A549 (cell line): ENCODE measurements around the gene PRDM15. TPM values are rescaled to one million over a fixed set of nuclear protein-coding genes. Genes with fewer than 3 reads are reported as not detected.

Source experiments
- ATAC-seq, 2 experiments: fragments of 200-7000 bp in 1 of 2; fragments of >200 bp in 1 of 2; cut with Nextera tagmentation in 1 of 2; cut with Tn5 transposase in 1 of 2; 3 replicates each; pipeline versions ENCODE4 v1.8.0 to v1.9.1; 2018 to 2020; ENCODE audit warnings: mild to moderate bottlenecking in 1 of 2, moderate library complexity in 1 of 2
- CTCF ChIA-PET: fragments of 300-600 bp; sonication (Branson Sonifier 250); formaldehyde crosslinking; extraction: SDS; loops from one replicate; lab custom pipeline; 2021; ENCODE audit warnings: antibody characterized with exemption, inconsistent platforms; lab: Yijun Ruan, JAX
- POLR2A ChIA-PET: fragments of 350-600 bp; formaldehyde crosslinking; extraction: SDS; loops from one replicate; lab custom pipeline; 2021; ENCODE audit warnings: antibody characterized with exemption, inconsistent platforms; lab: Yijun Ruan, JAX
- DNase-seq, 2 experiments: peaks; one replicate each; pipeline versions ENCODE4 v3.0.0 to v3.0.0-alpha.2; 2011 to 2016; ENCODE audit warnings: low read depth in 1 of 2, low spot score in 1 of 2
- FAIRE-seq: peaks from 2 replicates; lab custom pipeline; 2011; peaks lifted over from hg19 to GRCh38; lab: Jason Lieb, UNC
- H3K27ac ChIP-seq, 2 experiments: fragments of >200 bp; sonication (Bioruptor Twin); formaldehyde crosslinking; 3 replicates each; pipeline ENCODE4 v1.5.1; 2016 to 2017
- H3K4me1 ChIP-seq: fragments of >200 bp; sonication (Bioruptor Twin); formaldehyde crosslinking; 3 replicates; pipeline ENCODE4 v1.6.1; 2016
- H3K4me2 ChIP-seq: fragments of >200 bp; sonication (Bioruptor Twin); formaldehyde crosslinking; 3 replicates; pipeline ENCODE4 v1.6.1; 2016
- H3K4me3 ChIP-seq: fragments of >200 bp; sonication (Bioruptor Twin); formaldehyde crosslinking; 3 replicates; pipeline ENCODE4 v1.5.1; 2016
- H3K9me3 ChIP-seq: fragments of >200 bp; sonication (Bioruptor Twin); formaldehyde crosslinking; 3 replicates; pipeline ENCODE4 v1.6.1; 2016
- BHLHE40 ChIP-seq: IDR thresholded peaks from 2 replicates; pipeline ENCODE4 v1.6.1; 2012; ENCODE audit warnings: low read depth, low read length, inconsistent platforms
- CBX2 ChIP-seq: fragments of 200-600 bp; sonication (generic); IDR thresholded peaks from 2 replicates; pipeline ENCODE4 v1.6.1; 2016; ENCODE audit warnings: low read depth, mild to moderate bottlenecking, borderline replicate concordance
- CEBPB ChIP-seq, 2 experiments: fragments of >200 bp in 1 of 2; sonication (Bioruptor Twin) in 1 of 2; formaldehyde crosslinking in 1 of 2; IDR thresholded peaks; 2 replicates each; pipeline ENCODE4 v1.6.1; 2012 to 2016
- CHD2 ChIP-seq: fragments of 150-350 bp; IDR thresholded peaks from 2 replicates; pipeline ENCODE4 v1.6.1; 2014; ENCODE audit warnings: low read length; ENCODE audit not compliant: partially characterized antibody
- CHD4 ChIP-seq: fragments of 200-600 bp; sonication (generic); IDR thresholded peaks from 2 replicates; pipeline ENCODE4 v1.6.1; 2016; ENCODE audit warnings: antibody characterized with exemption, mild to moderate bottlenecking, borderline replicate concordance
- EHF ChIP-seq: fragments of 250-450 bp; sonication (Bioruptor Pico); IDR thresholded peaks from 2 replicates; pipeline ENCODE4 v1.5.0; 2020; ENCODE audit warnings: mild to moderate bottlenecking
- ESRRA ChIP-seq: fragments of 150-350 bp; IDR thresholded peaks from 2 replicates; pipeline ENCODE4 v1.6.1; 2014; ENCODE audit warnings: mild to moderate bottlenecking, low read length, borderline replicate concordance
- FOSB ChIP-seq: fragments of 250-450 bp; sonication (Bioruptor Pico); IDR thresholded peaks from 2 replicates; pipeline ENCODE4 v1.5.0; 2020; ENCODE audit warnings: mild to moderate bottlenecking, moderate library complexity
- FOSL2 ChIP-seq, 2 experiments: fragments of 450-650 bp in 1 of 2; fragments of >200 bp in 1 of 2; sonication (Bioruptor Twin) in 1 of 2; formaldehyde crosslinking; IDR thresholded peaks; 2 replicates each; pipeline versions ENCODE4 v1.5.0 to v1.6.1; 2016 to 2020; ENCODE audit warnings: mild to moderate bottlenecking in 1 of 2, moderate library complexity in 1 of 2
- FOXS1 ChIP-seq: fragments of 250-450 bp; sonication (Bioruptor Pico); IDR thresholded peaks from 2 replicates; pipeline ENCODE4 v1.5.0; 2020; ENCODE audit warnings: mild to moderate bottlenecking, moderate library complexity
- GATA3 ChIP-seq: IDR thresholded peaks from 2 replicates; pipeline ENCODE4 v1.6.1; 2012; ENCODE audit warnings: borderline replicate concordance
- HDAC2 ChIP-seq: fragments of 200-600 bp; sonication (generic); IDR thresholded peaks from 2 replicates; pipeline ENCODE4 v1.6.1; 2016
- HMGXB4 ChIP-seq: fragments of 250-450 bp; sonication (Bioruptor Pico); IDR thresholded peaks from 2 replicates; pipeline ENCODE4 v1.5.0; 2021; ENCODE audit warnings: mild to moderate bottlenecking, moderate library complexity, borderline replicate concordance
- HOXA7 ChIP-seq: fragments of 250-450 bp; sonication (Bioruptor Pico); IDR thresholded peaks from 2 replicates; pipeline ENCODE4 v1.5.0; 2020; ENCODE audit warnings: mild to moderate bottlenecking, moderate library complexity
- JUN ChIP-seq, 2 experiments: fragments of >200 bp; sonication (Bioruptor Twin); formaldehyde crosslinking; IDR thresholded peaks; 2 replicates in 1 of 2; 3 replicates in 1 of 2; pipeline ENCODE4 v1.6.1; 2016 to 2017
- JUNB ChIP-seq: fragments of >200 bp; sonication (Bioruptor Twin); formaldehyde crosslinking; IDR thresholded peaks from 2 replicates; pipeline ENCODE4 v1.6.1; 2016
- KDM1A ChIP-seq: fragments of 200-600 bp; sonication (generic); IDR thresholded peaks from 2 replicates; pipeline ENCODE4 v1.6.1; 2016; ENCODE audit warnings: low read depth, mild to moderate bottlenecking
- MYC ChIP-seq: IDR thresholded peaks from 2 replicates; pipeline ENCODE4 v1.6.1; 2012; ENCODE audit warnings: mild to moderate bottlenecking, inconsistent platforms, low read length, improper control_type of control experiment, borderline replicate concordance
- NPAS2 ChIP-seq: fragments of 250-450 bp; sonication (Bioruptor Pico); IDR thresholded peaks from 2 replicates; pipeline ENCODE4 v1.8.0; 2022; ENCODE audit warnings: mild to moderate bottlenecking, moderate library complexity, borderline replicate concordance
- NR3C1 ChIP-seq: fragments of >200 bp; sonication (Bioruptor Twin); formaldehyde crosslinking; IDR thresholded peaks from 3 replicates; pipeline ENCODE4 v1.6.1; 2017
- PHF8 ChIP-seq: fragments of 200-600 bp; sonication (generic); IDR thresholded peaks from 2 replicates; pipeline ENCODE4 v1.6.1; 2016; ENCODE audit warnings: low read depth, mild to moderate bottlenecking, antibody characterized with exemption, moderate library complexity, borderline replicate concordance
- POLR2A ChIP-seq: IDR thresholded peaks from 2 replicates; pipeline ENCODE4 v1.6.1; 2012; ENCODE audit warnings: mild to moderate bottlenecking, low read length
- POLR2AphosphoS2 ChIP-seq: conservative IDR thresholded peaks from 2 replicates; pipeline ENCODE4 v1.6.1; 2012; ENCODE audit warnings: low read length, improper control_type of control experiment, inconsistent platforms
- RNF2 ChIP-seq: fragments of 200-600 bp; sonication (generic); IDR thresholded peaks from 2 replicates; pipeline ENCODE4 v1.6.1; 2016; ENCODE audit warnings: low read depth, mild to moderate bottlenecking, antibody characterized with exemption, moderate library complexity, borderline replicate concordance
- TFCP2L1 ChIP-seq: fragments of 250-450 bp; sonication (Bioruptor Pico); IDR thresholded peaks from 2 replicates; pipeline ENCODE4 v1.5.0; 2021; ENCODE audit warnings: mild to moderate bottlenecking
- TP53 ChIP-seq: fragments of 250-450 bp; sonication (Bioruptor Pico); IDR thresholded peaks from 2 replicates; pipeline ENCODE4 v1.5.0; 2021; ENCODE audit warnings: mild to moderate bottlenecking, moderate library complexity
- ZC3H11A ChIP-seq: fragments of 450-650 bp; IDR thresholded peaks from 2 replicates; pipeline ENCODE4 v1.6.1; 2014; ENCODE audit warnings: antibody characterized with exemption, mild to moderate bottlenecking
- ZNF302 ChIP-seq: fragments of 250-450 bp; sonication (Bioruptor Pico); IDR thresholded peaks from 2 replicates; pipeline ENCODE4 v1.9.0; 2021; ENCODE audit warnings: inconsistent platforms, mild to moderate bottlenecking, moderate library complexity
- ZSCAN20 ChIP-seq: fragments of 250-450 bp; sonication (Bioruptor Pico); IDR thresholded peaks from 2 replicates; pipeline ENCODE4 v1.8.0; 2022; ENCODE audit warnings: mild to moderate bottlenecking, moderate library complexity
- WGBS: methylation state at CpG from one replicate; pipeline ENCODE4 v1.1.6; 2017; ENCODE audit errors: missing lambda C conversion rate; 5-methylcytosine and 5-hydroxymethylcytosine counted together
- polyA plus RNA-seq, 4 experiments: library from polyadenylated mRNA; depleted of rRNA in 3 of 4; stranded (reverse); fragments of >200 nt; fragmentation: RNase III in 1 of 4; extraction: RNeasy Plus Mini Kit Qiagen cat#74134 plus additional on column Dnase treatment in 1 of 4; gene quantifications; 2 replicates in 3 of 4; 3 replicates in 1 of 4; pipeline ENCODE4 v1.2.3, GENCODE V29; 2011 to 2017
- TF ChIP-seq, protein P1 (sequence below): fragments of >200 bp; sonication (Bioruptor Twin); formaldehyde crosslinking; IDR thresholded peaks from 3 replicates; pipeline ENCODE4 v1.5.1; 2016

The PRDM15 gene
- polyA plus RNA-seq, 2 of the 4 experiments (the other 2 are of a cell fraction), result 4.5 to 6.1 TPM

GRCh38 chr21:41834926-41835663 lies 44.0 kb downstream of the PRDM15 start:
- POLR2A ChIA-PET, result no interaction called here
- CTCF ChIA-PET, result no interaction called here
- Histone ChIP-seq H3K4me2 (no peak overlapping the region), H3K9me3 (no peaks in the 10 kb centered on the region), H3K27ac (no peak overlapping the region), H3K4me1 (no peaks in the 10 kb centered on the region), H3K4me3 (no peak overlapping the region)
- 90% methylated on average over 42 of the region's 42 CpGs for WGBS
- TF ChIP-seq HMGXB4 (CRISPR knock-in tag), result no peak
- TF ChIP-seq ZC3H11A, result no peak
- no peak for TF ChIP-seq TFCP2L1 (CRISPR knock-in tag)
- TF ChIP-seq POLR2AphosphoS2, result no peak
- no peak for TF ChIP-seq CEBPB (IDR thresholded peaks at IDR 0.05)
- no peak for TF ChIP-seq KDM1A
- no peak for TF ChIP-seq GATA3
- no peak for TF ChIP-seq ESRRA
- TF ChIP-seq FOXS1 (CRISPR knock-in tag), result no peak
- no peak for TF ChIP-seq NPAS2 (CRISPR knock-in tag)
- no peak for TF ChIP-seq TP53 (CRISPR knock-in tag)
- TF ChIP-seq CHD2, result no peak
- no peak for TF ChIP-seq PHF8
- TF ChIP-seq BHLHE40, result no peak
- no peak for TF ChIP-seq CBX2
- no peak for TF ChIP-seq JUN (IDR thresholded peaks at IDR 0.05)
- TF ChIP-seq CHD4, result no peak
- no peak for TF ChIP-seq RNF2
- no peak for TF ChIP-seq JUNB
- FAIRE-seq (no peak), DNase-seq (no peak), ATAC-seq (no peak)

GRCh38 chr21:41834252-41834925 lies 44.8 kb downstream of the PRDM15 start:
- Histone ChIP-seq H3K4me1 (no peaks in the 10 kb centered on the region), H3K4me3 (no peak overlapping the region), H3K9me3 (no peaks in the 10 kb centered on the region), H3K4me2 (no peak overlapping the region), H3K27ac (no peak overlapping the region)
- ChIA-PET POLR2A (no interaction called here), CTCF (interaction anchor here (0.6 to 1.6 kb wide), 2 partner anchors 56 to 303 kb away, joined by 3 to 4 read pairs; no protein-coding TSS in a partner anchor)
- 91% methylated on average over 22 of the region's 25 CpGs for WGBS
- no peak for TF ChIP-seq HDAC2
- no peak for TF ChIP-seq ZSCAN20 (CRISPR knock-in tag)
- no peak for TF ChIP-seq GATA3
- TF ChIP-seq MYC, result no peak
- no peak for TF ChIP-seq ESRRA
- no peak for TF ChIP-seq FOSB
- no peak for TF ChIP-seq ZNF302 (CRISPR knock-in tag)
- no peak for TF ChIP-seq EHF
- TF ChIP-seq TFCP2L1 (CRISPR knock-in tag), result no peak
- TF ChIP-seq RNF2, result no peak
- no peak for TF ChIP-seq POLR2A
- TF ChIP-seq CBX2, result no peak
- no peak for TF ChIP-seq NR3C1
- TF ChIP-seq, protein P1, sequence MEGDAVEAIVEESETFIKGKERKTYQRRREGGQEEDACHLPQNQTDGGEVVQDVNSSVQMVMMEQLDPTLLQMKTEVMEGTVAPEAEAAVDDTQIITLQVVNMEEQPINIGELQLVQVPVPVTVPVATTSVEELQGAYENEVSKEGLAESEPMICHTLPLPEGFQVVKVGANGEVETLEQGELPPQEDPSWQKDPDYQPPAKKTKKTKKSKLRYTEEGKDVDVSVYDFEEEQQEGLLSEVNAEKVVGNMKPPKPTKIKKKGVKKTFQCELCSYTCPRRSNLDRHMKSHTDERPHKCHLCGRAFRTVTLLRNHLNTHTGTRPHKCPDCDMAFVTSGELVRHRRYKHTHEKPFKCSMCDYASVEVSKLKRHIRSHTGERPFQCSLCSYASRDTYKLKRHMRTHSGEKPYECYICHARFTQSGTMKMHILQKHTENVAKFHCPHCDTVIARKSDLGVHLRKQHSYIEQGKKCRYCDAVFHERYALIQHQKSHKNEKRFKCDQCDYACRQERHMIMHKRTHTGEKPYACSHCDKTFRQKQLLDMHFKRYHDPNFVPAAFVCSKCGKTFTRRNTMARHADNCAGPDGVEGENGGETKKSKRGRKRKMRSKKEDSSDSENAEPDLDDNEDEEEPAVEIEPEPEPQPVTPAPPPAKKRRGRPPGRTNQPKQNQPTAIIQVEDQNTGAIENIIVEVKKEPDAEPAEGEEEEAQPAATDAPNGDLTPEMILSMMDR, result no peak
- no peak for TF ChIP-seq FOSL2 (IDR thresholded peaks at IDR 0.05)
- TF ChIP-seq FOSL2 (CRISPR knock-in tag; IDR thresholded peaks at IDR 0.05), result no peak
- TF ChIP-seq HOXA7, result no peak
- TF ChIP-seq NPAS2 (CRISPR knock-in tag), result no peak
- ATAC-seq (no peak), FAIRE-seq (no peak), DNase-seq (no peak)
